Measurements from ENCODE around the gene KPNA6.

- TF ChIP-seq POLR2A (IDR thresholded peaks at IDR 0.05) (no peak), CTCF (IDR thresholded peaks at IDR 0.05) (no peak), POLR2AphosphoS5 (IDR thresholded peaks at IDR 0.05) (no peak)
Observed at GRCh38 chr1:32182060-32182459, 74.2 kb downstream of the KPNA6 start.

Measured in prostate gland (tissue), 2 donors.